GM12892 (cell line): ENCODE data around the gene PCNX2.

Experiments used
- DNase-seq: peaks from one replicate; pipeline ENCODE4 v3.0.0; 2011; ENCODE audit not compliant: insufficient read length
- FAIRE-seq: peaks from 2 replicates; lab custom pipeline; 2011; peaks lifted over from hg19 to GRCh38; lab: Jason Lieb, UNC
- POLR2A ChIP-seq: IDR thresholded peaks from 2 replicates; pipeline ENCODE4 v1.6.1; 2011; ENCODE audit warnings: low read depth, low read length, control low read depth
- POLR2AphosphoS5 ChIP-seq: IDR thresholded peaks from 2 replicates; pipeline ENCODE4 v1.6.1; 2011; ENCODE audit warnings: low read depth, low read length, control low read depth
- TAF1 ChIP-seq: IDR thresholded peaks from 2 replicates; pipeline ENCODE4 v1.6.1; 2011; ENCODE audit warnings: low read depth, mild to moderate bottlenecking, control low read depth, low read length, borderline replicate concordance

Gene PCNX2

GRCh38 chr1:233080286-233080685 lies 215.2 kb downstream of the PCNX2 start:
- FAIRE-seq: no peak
- DNase-seq: no peak
- TF ChIP-seq POLR2A (no peak), TAF1 (no peak), POLR2AphosphoS5 (no peak)

GRCh38 chr1:233079574-233079973 lies 216.0 kb downstream of the PCNX2 start:
- DNase-seq: no peak
- FAIRE-seq: no peak
- TF ChIP-seq TAF1 (no peak), POLR2A (no peak), POLR2AphosphoS5 (no peak)

- DNase-seq: no peak
- TF ChIP-seq POLR2A (no peak), POLR2AphosphoS5 (no peak), TAF1 (no peak)
- no peak for FAIRE-seq
These were observed 217.1 kb downstream of the PCNX2 start for GRCh38 chr1:233078396-233078795.

GRCh38 chr1:233075915-233076295 lies 219.6 kb downstream of the PCNX2 start:
- FAIRE-seq (no peak), DNase-seq (no peak)
- TF ChIP-seq POLR2A: no peak
- TF ChIP-seq POLR2AphosphoS5: no peak
- TF ChIP-seq TAF1: no peak

GRCh38 chr1:233066087-233066486 lies 229.4 kb downstream of the PCNX2 start:
- no peak for FAIRE-seq
- TF ChIP-seq POLR2AphosphoS5 (no peak), TAF1 (no peak), POLR2A (no peak)
- no peak for DNase-seq

- TF ChIP-seq POLR2A: no peak
- no peak for TF ChIP-seq TAF1
- no peak for TF ChIP-seq POLR2AphosphoS5
- DNase-seq: no peak
- FAIRE-seq: peak; percentile 21
These were observed 229.8 kb downstream of the PCNX2 start for GRCh38 chr1:233065685-233066084.

- TF ChIP-seq TAF1 (no peak), POLR2A (no peak), POLR2AphosphoS5 (no peak)
- FAIRE-seq (no peak), DNase-seq (no peak)
These were observed 230.5 kb downstream of the PCNX2 start for GRCh38 chr1:233064988-233065387.

- no peak for TF ChIP-seq POLR2AphosphoS5
- DNase-seq (no peak), FAIRE-seq (no peak)
These were observed 232.1 kb downstream of the PCNX2 start for GRCh38 chr1:233063462-233063861.

- TF ChIP-seq POLR2A: no peak
- TF ChIP-seq POLR2AphosphoS5: no peak
- TF ChIP-seq TAF1: no peak
- FAIRE-seq (no peak), DNase-seq (no peak)
These were observed 234.3 kb downstream of the PCNX2 start for GRCh38 chr1:233061265-233061664.

- FAIRE-seq (no peak), DNase-seq (no peak)
- TF ChIP-seq TAF1 (no peak), POLR2A (no peak), POLR2AphosphoS5 (no peak)
These were observed 235.0 kb downstream of the PCNX2 start for GRCh38 chr1:233060461-233060994.

GRCh38 chr1:233057836-233058235 lies 237.7 kb downstream of the PCNX2 start:
- no peak for TF ChIP-seq POLR2A
- TF ChIP-seq TAF1: no peak
- DNase-seq: no peak
- no peak for FAIRE-seq

- TF ChIP-seq TAF1 (no peak), POLR2A (no peak), POLR2AphosphoS5 (no peak)
- FAIRE-seq: no peak
- DNase-seq: no peak
These were observed 239.5 kb downstream of the PCNX2 start for GRCh38 chr1:233055879-233056641.
